Measurements from ENCODE around the gene UTP11.
"Not testable (repeated sequence)": the region's sequence is repeated elsewhere in the genome, so short reads cannot be mapped to it uniquely, and the experiment has no call there.

The UTP11 gene

GRCh38 chr1:38012363-38013226 is at the start of gene UTP11:
Gene UTP11 (plus strand): TSS chr1:38012734. CDS start chr1:38012803, 69 bp downstream.
- DNase-seq (ENCODE audit: low read depth), result peak; percentile 98
- H3K4me3 ChIP-seq (ENCODE audit: low read depth, low read length), result peak within 1 kb of the TSS; percentile 92
- TF ChIP-seq CTCF (IDR thresholded peaks at IDR 0.05; ENCODE audit: insufficient read depth, low read depth, low read length, missing control alignments), result no peak

- not testable (repeated sequence) for DNase-seq (ENCODE audit: low read depth); H3K4me3 ChIP-seq (ENCODE audit: low read depth, low read length)
These were observed 48.4 kb upstream of the UTP11 start for GRCh38 chr1:37964106-37964505.

GRCh38 chr1:37965301-37965700 is 47.2 kb upstream of the UTP11 start:
- no peak for DNase-seq (ENCODE audit: low read depth)
- H3K4me3 ChIP-seq (ENCODE audit: low read depth, low read length), result no peak overlapping the region
- no peak for TF ChIP-seq CTCF (IDR thresholded peaks at IDR 0.05; ENCODE audit: insufficient read depth, low read depth, low read length, missing control alignments)

GRCh38 chr1:37973684-37974083 is 38.9 kb upstream of the UTP11 start:
- DNase-seq (ENCODE audit: low read depth); H3K4me3 ChIP-seq (ENCODE audit: low read depth, low read length): not testable (repeated sequence)

GRCh38 chr1:37974567-37974966 is 38.0 kb upstream of the UTP11 start:
- no peak for DNase-seq (ENCODE audit: low read depth)
- H3K4me3 ChIP-seq (ENCODE audit: low read depth, low read length), result no peak overlapping the region
- TF ChIP-seq CTCF (IDR thresholded peaks at IDR 0.05; ENCODE audit: insufficient read depth, low read depth, low read length, missing control alignments), result no peak

- DNase-seq (ENCODE audit: low read depth), result peak; percentile 46
- H3K4me3 ChIP-seq (ENCODE audit: low read depth, low read length), result not testable (repeated sequence)
- peak; percentile 37 for TF ChIP-seq CTCF (IDR thresholded peaks at IDR 0.05; ENCODE audit: insufficient read depth, low read depth, low read length, missing control alignments)
These were observed 37.5 kb upstream of the UTP11 start for GRCh38 chr1:37975083-37975482.

- TF ChIP-seq CTCF (IDR thresholded peaks at IDR 0.05; ENCODE audit: insufficient read depth, low read depth, low read length, missing control alignments), result no peak
- no peak for DNase-seq (ENCODE audit: low read depth)
- no peak overlapping the region for H3K4me3 ChIP-seq (ENCODE audit: low read depth, low read length)
These were observed 34.0 kb upstream of the UTP11 start for GRCh38 chr1:37978541-37978940.

- H3K4me3 ChIP-seq (ENCODE audit: low read depth, low read length), result no peak overlapping the region
- TF ChIP-seq CTCF (IDR thresholded peaks at IDR 0.05; ENCODE audit: insufficient read depth, low read depth, low read length, missing control alignments), result no peak
- no peak for DNase-seq (ENCODE audit: low read depth)
These were observed 29.0 kb upstream of the UTP11 start for GRCh38 chr1:37983546-37983945.

Data from GM12865 (cell line).